Raji (cell line): ENCODE measurements around the gene FAAP20.

ENCODE experiments used
- POLR2A ChIP-seq: IDR thresholded peaks from 2 replicates; pipeline ENCODE4 v1.6.1; 2011; ENCODE audit warnings: low read depth, low read length, control low read depth; ENCODE audit not compliant: insufficient read depth

The FAAP20 gene

GRCh38 chr1:2208309-2209239 is 14.0 kb upstream of the FAAP20 start:
- TF ChIP-seq POLR2A = no peak

DNA sequence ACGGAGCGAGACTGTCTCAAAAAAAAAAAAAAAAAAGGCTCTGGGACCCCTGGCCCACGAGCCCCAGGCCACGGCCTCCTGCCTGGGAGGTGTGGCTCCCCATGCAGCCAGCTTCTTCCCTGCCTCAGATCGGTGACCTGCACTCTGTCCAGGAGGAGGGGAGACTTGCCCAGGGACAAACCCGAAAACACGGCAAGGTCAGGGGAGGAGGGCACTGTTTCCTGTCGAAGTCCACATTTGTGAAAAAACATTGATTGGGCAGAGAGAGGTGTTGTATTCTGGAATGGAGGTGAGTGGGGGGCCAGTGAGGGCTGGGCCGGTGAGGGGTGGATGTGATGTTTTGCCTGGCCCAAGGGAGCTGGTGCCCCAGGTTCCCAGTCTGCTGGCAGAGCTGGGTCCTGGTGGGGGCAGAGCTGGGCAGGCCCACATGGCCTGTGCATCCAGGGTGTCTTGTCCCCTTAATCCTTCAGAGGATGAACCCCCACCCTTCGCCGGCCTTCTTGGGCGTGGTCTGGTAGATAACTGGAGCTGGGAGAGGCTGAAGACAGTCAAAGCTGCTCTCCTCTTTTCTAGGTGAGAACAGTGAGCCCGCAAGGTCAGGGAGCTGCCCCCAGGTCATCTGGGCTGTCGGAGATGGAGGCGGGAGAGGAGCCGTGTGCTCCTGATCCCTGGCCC is 12.4 kb upstream of the FAAP20 start:
- no peak for TF ChIP-seq POLR2A

- no peak for TF ChIP-seq POLR2A
Measured at GRCh38 chr1:2205191-2205952, 10.8 kb upstream of the FAAP20 start.

GRCh38 chr1:2204415-2205190 is 10.0 kb upstream of the FAAP20 start:
- no peak for TF ChIP-seq POLR2A

DNA sequence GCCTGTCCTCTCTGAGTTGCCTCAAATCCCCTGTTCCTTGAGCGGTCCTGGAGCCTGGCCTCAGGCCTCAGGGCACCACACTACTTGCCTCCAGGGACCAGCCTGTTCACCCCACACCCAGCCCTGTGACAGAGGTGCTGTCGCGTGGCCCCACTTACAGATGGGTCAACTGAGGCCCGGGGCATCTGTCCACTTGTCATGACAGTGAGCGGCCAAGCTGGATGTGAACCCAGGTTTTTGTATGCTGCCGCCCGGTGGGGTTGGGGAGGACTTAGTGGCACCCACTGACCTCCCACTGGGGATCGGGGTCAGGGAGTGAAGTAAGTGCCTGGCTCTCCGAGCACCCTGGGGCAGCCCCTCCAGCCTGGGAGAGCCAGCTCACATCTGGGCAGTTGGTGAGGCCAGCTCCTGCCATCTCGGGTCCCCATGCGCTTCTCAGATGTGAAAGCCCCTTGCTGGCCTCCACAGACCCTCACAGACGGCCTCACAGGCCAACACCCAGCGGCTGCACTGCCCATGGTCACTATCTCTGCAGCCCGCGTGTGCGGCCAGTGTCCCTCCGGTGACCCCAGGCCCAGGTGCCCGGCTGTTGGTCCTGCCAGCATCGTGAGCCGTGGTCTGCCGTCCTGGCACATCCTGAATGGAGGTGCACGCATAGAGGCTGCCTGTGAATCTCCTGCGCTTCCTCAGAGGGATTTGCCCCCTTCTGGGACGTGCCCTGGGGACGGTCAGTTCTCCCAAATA is 9.3 kb upstream of the FAAP20 start:
- no peak for TF ChIP-seq POLR2A

DNA sequence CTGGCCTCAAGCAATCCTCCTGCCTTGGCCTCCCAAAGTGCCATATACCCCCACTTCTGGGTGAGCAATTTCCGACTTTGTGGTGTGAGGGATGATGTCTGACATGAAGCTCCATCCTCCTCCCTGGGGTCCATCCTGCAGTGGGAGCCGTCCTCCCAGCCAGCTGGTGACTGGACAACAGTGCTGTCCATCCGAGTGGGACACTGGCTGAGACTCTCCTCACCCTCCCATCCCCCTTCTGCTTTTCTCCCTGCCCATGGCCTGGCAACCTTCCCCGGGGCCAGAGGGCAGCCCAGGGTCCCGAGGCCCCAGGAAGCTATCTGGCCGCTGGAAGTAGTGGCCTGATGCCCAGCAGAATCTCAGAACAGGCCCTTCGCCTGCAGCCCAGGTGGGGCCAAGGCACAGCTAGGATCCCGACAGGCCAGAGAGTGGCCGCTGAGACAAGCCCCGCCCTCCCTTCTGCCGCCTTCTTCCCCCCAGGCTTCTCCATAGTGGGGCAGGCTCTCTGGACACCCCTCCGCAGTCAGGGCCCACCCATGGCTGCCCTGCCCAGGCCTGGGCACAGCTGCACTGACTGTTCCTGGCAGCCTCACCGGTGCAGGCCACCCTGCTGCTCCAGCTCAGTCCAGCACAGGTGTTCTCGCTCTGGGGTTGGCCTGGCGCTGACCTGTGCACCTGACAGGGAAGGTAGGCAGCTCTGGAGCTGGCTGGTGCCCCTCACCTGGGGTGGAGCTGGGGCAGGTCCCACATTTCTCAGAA is 8.4 kb upstream of the FAAP20 start:
- no peak for TF ChIP-seq POLR2A

DNA sequence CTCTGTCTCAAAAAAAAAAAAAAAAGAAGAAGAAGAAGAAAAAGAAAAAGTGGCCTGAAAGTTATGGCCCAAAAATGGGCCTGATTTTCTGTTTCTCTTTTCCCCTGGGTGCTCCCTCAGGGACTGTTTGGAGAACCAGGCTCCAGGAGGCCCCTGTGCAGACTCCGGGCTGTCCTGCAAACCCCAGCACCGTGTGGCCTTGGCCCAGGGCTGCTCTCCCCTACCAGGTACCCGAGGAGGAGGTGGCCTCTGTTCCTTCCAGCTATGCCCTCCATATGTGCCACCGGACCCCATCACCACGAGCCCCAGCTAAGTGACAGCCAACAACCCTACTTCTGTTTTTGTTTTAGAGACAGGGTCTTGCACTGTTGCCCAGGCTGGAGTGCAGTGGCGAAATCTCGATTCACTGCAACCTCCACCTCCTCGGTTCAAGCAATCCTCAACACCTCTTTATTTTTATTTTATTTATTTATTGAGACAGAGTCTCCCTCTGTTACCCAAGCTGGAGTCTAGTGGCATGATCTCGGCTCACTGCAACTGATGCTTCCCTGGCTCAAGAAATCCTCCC is 7.5 kb upstream of the FAAP20 start:
- TF ChIP-seq POLR2A = no peak

- TF ChIP-seq POLR2A = no peak
Measured at GRCh38 chr1:2201062-2201461, 6.5 kb upstream of the FAAP20 start.

- no peak for TF ChIP-seq POLR2A
Measured at GRCh38 chr1:2200308-2200943, 5.9 kb upstream of the FAAP20 start.

DNA sequence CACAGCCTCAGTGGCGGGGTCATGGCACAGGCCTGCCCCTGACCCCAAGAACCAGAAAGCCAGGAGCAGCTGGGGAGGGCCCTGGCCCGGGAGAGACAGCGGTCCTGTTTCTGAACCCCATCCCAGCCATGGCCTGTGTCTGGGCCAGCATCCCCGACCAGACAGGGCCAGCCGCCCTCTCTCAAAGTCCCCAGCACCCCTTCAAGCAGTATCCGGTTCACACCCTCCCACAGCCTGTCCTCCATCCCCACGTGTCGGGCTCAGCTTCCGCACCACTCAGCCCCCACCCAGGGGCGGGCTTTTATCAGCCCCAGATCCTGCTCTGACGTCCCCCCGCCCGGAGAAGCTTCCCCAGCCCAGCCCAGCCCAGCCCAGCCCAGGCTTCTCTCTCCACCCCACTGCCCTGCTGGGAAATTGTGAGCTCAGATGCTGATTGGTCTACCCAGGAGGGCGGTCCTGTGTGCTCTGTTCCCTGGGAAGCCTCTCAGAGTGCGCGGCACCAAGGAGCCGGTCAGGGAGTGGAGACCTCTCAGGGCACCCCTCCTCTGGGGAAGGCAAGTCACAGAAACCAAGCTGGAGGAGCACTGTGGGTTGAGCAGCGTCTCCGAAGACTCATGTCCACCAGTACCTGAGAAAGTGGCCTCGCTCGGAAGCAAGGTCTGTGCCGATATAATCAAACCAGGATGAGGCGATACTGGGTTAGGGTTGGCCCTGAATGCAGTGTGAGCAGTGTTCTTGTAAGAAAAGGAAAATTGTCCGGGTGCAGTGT is 4.7 kb upstream of the FAAP20 start:
- TF ChIP-seq POLR2A = no peak

DNA sequence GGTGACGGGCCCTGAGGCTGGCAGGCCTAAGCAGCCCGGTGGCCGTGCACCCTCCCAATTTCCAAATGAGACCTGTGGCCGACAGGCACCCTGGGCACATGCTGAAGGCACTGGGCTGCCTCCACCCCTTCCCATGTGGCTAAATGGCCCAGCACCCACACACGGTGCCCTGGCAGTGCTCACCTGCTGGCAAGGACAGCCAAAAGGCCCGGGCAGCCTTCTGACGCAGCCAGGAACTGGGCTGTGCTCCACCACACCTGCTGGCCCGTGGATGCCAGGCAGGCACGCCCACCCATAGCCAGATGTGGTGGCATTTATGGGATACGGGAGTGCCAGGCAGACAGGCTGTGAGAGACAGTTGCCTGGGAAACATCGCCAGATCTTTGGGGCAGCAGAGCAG is 4.0 kb upstream of the FAAP20 start:
- TF ChIP-seq POLR2A = no peak

- TF ChIP-seq POLR2A = no peak
Measured at GRCh38 chr1:2197707-2198165, 3.2 kb upstream of the FAAP20 start.
